Activated gamma-delta T cell treated with anti-CD3 and anti-CD28 coated beads, Interleukin-2, amount 50 U/mL, for 16 hours (primary cell): ENCODE measurements around the gene CD244.

Source experiments
- DNase-seq: peaks from one replicate; pipeline ENCODE4 v3.0.0-alpha.2; 2020; ENCODE audit warnings: low read depth

Gene CD244

GRCh38 chr1:160781186-160781766 is 81.4 kb downstream of the CD244 start:
- DNase-seq, result no peak

DNA sequence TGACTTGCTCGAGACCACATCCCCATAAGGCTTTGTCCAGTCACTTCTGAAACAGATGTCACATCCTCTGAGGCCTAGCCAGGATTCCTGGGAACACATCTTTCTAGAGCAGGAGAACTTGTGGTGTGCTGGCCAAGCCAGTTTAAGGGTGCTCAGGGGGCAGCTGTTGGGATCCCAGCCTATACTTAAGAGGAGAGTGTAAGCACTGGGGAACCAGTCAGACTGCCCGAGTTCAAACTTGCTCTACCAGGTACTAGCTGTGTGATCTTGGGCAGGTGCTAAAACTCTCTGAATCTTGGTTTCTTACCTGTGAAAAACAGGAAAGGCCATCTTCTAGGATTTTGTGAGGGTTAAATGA is 82.3 kb downstream of the CD244 start:
- no peak for DNase-seq
